GM18517 (cell line): Measurements from ENCODE around the gene CITED1.

Experiments
- ATAC-seq: cut with Tn5 transposase; IDR thresholded peaks from one replicate; pipeline ENCODE4 v1.9.1; 2021; ENCODE audit warnings: mild to moderate bottlenecking, moderate library complexity; ENCODE audit not compliant: unreplicated experiment

Gene CITED1

DNA sequence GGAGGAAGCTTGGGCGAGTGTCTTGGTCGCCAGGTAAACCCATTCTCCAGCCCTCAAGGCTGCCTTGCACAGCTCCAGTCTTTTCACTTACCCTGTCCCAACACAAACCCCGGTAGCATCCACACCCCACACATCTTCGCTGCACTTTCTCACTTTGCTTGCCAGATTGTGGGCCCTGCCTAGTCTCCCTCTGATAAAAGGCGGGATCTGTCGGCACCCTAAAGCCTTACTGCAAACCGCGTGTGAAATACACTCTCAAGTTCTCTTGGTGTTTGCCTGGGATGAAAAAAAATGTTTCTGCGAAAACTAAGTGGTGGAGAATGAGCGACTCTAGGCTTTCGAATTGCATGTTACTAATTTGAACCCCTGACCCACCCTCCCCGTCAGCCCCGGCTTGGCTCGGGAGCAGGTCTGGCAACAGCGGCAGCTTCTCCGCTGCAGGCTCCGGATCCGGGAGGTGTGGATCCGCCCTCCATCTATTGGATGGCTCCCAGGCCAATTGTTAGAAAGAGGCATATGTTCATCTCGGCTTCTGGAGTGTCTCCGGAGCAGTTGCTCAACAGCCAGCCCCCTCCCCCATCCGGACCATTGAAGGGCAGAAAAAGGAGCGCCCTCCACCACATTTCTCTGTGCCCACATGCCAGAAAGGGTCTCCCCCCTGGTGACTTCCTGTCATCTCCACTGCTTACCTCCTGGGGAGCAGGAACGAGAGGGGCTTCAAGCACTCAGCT lies 3.0 kb upstream of the CITED1 start:
- ATAC-seq = no peak

DNA sequence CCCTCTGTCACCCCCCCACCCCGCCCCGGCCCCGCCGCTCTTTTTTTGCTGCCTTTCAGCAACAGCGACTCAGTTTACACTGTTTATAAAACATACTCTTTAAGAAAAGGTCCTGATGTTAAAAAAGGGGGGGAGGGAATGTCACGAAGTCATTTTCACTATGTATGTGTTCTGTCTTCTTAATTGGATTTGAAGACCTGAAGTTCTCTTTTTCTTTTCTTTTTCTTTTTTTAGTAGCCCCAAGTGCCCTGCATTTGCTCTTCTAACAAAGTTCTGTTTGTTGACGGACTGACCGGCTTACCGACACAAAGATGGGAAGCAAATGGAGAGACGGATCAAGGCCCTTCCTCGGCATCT lies 2.5 kb upstream of the CITED1 start:
- no peak for ATAC-seq

DNA sequence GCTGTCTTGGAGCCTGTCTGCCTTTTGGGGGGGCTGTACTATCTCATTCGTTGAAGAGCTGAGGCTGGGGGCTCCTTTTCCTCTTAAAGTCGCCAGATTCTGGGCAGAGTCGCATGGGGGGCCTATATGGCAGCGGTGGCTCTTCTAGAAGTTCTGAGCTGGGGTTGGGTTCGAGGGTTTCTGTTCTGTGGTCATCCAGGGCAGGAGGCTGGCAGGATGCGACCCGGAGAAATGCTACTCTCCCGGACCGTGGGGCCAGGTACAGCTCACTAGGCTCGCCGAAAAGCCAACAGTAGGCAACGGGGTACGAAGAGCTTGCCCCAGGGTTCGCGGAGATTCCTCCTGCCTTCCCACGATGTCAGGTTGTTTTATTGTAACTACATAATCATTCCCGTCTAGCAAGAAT lies 1.9 kb upstream of the CITED1 start:
- ATAC-seq = no peak

DNA sequence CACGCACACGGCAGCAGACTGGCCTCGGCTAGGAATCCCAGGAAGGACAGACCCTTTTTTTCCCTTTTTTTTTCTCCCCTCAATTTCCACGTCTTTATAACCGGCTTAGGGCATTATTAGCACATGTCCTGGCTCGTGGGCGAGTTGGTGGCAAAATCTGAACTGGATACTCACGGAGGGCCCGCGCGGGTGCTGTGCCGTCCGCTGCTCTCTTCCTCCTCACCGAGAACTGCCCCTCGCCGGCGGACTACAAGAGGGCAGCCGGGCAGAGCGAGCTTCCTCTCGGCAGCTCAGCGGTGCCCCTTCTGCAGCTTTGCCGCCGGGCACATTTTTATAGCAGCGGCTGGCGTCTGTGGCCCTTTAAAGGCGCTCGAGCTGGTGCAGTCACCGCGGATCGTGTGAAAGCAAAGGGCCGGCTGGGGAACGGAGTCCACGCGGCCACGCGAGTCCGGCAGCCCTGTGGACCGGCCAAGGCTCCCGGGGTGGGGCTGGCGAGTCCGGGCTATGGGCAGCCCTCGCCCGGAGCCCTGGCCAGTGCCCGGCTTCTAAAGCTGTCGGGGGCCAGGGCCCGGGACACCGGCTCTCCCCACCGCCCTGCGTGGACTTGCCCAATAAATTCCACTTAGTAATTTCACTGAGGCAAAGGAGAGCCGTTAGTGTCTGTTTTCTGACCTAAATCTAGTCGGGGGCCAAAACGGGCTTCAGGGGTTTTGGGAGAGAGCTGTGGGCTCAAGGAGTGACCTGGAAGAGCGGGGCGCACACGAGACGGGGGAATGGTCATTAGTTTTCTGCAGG lies 1.3 kb upstream of the CITED1 start:
- ATAC-seq = peak; percentile 54

DNA sequence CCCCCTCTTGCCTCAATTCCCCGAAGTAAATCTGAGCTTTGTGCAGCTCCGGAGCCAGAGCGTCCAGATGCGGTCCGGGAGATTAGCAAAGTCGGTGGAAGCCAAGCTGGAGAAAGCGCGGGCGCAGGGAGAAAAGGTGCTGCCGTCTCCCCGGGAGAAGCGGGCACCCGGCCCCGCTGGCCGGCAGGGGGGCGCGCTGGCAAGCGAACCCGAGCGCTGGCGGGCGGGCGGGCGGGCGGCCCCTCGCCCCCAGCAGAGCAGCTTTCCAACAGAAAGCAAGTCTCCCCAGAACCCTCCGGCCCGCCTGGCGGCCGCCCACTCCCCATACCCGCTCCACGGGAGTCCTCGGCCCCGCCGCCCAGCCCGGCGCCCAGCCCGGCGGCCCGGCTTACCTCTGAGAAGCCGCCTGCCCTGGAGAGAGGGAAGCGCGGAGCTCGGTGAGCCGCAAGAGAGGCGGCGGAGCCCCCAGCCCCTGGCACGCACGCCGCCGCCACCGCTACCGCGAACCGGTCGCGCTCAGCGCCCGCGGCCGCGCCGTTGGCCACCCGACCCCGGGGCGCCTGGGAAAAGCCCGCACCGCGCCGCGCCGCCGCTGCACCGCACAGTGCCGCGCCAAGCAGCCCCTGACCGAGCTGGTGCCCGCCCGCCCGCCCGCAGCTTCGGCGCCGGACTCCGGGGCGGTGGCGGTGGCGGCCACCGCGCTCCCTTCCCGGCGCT lies 529 bp upstream of the CITED1 start:
- peak; percentile 7 for ATAC-seq

DNA sequence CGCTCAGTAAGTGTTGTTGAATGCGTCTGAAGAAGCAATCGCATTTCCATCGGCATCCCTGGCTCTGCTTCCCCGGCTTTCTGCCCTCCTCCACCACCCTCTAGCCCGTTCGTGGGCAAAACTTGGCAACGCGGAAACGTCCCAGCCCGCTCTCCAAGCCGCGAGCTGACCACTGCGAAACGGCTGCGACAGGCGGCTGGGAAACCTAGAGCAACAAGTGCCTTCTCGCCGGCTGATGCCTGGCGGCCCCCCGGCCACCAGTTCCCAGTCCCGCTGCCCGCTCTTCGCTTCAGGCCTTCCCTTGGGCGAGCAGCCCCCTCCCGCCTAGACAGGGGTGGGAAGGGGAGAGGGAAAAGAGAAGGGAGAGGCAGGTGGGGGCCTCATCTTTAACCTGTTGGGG lies 837 bp downstream of the CITED1 start:
- ATAC-seq = no peak

DNA sequence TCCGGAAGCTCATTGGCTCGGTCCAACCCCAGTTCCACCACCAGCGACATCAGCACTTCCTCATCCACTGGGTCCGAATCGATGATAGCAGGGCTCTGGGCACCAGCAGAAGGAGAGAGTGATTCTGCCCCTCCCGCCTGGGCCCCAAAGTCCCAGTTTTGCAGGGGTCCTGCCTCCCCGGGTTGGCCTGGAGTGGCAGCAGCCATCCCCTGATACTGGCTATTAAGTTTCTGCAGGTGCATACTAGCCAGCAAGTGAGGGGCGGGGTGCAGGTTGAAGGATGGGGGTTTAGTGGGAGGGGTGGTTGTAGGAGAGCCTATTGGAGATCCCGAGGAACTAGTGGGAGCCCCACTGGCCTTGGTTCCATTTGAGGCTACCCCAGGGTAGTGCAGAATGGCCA lies 3.9 kb downstream of the CITED1 start:
- no peak for ATAC-seq

DNA sequence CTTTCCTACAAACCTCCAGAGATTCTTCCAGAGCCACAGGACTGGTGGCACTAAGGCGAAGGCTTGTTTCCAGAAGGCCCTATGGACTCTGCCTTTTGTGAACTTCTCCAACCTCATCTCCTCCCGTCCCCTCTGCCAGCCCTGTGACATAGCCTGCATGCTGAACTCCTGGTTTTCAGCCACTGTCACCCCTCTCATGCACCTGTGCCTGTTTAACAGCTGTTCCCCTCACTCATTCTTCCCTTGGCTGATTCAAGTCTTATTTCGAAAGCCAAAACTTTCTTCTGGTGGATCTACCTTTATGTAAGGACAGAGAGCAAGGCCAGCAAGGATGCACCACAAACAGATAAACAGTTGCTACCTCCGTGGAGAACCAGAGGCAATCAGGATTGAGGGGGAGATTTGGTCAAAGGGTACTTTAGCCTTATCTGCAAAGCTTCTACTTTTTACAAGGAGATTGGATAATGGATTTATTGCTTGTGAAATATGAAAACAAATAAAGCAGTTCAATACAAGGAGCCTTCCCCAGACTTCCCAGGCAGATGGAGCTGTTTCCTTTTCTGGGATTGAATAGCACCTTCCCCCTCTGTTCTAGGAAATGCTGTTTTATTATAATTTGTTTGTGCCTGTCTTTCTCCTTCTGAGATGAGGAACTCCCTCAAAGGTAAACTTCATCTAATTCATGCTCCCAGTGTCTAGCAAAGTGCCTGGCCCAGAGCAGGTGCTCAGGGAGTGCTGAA lies 5.7 kb downstream of the CITED1 start:
- ATAC-seq = no peak

DNA sequence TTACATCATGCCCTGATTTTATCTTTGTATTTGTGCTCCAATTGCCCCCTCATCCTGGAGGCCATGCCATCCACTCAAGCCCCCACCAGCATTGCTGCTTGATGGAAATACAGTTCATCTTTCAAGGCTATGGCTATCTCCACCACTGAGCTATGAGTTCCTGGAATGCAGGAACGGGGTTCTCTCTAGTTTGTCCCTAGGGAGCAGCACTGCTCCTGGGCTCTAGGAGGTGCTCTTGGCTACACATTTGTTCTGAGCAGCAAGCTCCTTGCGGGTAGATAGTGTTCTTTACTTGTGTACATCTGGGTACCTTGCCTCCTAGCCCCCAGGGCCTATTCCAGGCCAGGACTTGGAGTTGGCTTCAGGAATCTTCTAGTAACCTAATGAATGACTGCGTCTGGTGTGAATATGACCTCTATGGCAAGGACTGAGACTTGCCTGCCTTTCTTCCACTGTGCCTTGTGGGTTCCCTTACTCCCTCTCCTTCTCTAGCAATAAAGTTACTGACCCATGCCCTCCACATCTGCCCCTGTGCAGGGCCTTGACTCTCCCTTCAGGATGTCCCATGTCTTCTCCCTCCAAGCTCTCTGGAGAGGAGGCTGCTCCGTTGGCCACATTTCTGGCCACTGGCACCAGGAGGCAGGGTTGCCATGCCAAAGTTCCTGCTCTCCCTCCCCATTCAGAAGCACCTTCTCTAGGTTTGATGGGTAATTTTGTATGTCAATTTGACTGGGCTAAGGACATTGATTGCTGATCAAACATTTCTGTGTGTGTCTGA lies 7.6 kb downstream of the CITED1 start:
- no peak for ATAC-seq

DNA sequence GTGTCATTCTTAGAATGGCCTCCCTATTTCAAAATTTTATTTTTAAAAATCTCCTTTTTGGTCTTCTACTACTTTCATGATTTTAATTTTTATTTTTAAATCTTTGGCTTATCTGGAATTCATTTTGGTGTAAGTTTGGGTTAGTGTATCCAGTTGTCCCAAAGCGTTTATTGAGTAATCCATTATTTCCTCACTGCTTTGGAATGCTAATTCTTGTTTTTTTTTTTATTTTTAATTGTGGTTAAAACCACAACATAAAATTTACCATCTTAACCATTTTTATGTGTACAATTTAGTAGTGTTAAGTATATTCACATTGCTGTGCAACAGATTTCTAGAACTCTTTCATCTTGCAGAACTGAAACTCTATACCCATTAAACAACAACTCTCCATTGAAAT lies 8.7 kb downstream of the CITED1 start:
- ATAC-seq = no peak

DNA sequence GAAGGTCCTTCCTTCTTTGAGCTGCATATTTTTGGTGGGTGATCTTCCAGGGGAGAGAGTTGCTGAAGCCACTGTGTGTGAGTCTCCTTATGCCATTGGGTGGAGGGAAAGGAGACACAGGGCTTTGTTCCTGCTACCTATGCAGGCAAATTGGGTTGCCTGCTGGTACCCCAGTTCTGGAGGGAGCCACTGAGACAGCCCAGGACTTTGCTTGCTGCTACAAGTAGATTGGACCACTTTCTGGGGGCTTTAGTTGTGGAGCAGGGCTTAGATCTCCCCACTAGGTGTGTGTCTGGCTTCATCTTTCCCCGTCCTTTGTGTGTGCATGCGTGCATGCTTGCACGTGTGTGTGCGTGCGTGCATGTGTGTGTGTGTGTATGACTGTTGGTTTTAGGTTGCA lies 10.0 kb downstream of the CITED1 start:
- ATAC-seq = no peak

DNA sequence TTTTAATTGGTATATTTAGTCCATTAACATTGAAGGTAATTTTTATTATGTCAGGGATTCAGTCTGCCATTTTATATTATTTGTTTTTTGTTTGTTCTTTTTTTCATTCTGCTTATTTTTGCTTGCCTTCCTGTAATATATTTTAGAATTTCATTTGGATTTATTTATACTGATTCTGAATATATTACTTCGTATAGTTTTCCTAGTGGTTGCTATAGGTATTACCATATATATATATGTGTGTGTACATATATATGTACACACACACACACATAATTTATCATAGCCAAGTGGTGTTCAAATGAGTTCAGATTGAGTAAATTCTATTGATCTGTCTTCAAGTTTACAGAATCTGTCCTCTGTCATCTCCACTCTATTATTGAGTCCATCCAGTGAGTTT lies 11.2 kb downstream of the CITED1 start:
- ATAC-seq = no peak

DNA sequence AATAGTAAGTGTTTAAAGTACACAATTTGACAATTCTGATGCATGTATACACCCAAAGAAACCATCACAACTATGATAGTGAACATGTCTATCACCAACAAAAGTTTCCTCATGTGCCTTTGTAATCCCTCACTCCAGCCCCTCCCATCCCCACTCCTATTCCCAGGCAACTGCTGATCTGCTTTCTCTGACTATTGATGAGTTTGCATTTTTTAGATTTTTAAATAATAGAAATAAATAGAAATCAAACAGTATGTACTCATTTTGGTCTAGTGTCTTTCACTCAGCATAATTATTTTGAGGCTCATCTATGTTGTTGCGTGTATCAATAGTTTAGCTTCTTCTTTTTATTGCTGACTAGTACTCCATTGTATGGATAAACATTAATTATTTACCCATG lies 23.4 kb downstream of the CITED1 start:
- ATAC-seq = no peak

DNA sequence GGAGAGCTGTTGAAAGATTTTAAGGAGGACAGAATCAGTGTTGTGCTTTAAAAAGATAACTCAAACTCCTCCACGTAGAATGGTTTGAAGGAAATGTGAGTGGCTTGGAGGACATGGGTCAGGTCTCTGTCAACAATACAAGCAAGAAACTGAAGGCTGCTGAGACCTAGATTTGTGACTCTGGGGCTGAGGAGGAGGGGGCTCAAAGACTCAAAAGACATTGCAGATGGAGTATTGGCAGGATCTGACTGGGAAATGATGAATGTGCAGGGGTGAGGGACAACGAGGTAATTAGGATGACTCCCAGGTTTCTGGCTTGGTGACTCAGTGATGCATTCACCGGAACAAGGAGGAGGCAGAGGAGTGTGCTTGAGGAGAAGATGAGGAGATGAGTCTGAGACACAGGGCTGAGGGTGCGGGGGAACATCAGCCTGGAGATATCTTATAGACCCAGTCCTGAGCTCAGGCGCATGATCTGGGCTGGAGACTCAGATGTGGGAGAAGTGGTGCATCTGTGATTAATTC lies 25.3 kb downstream of the CITED1 start:
- no peak for ATAC-seq

DNA sequence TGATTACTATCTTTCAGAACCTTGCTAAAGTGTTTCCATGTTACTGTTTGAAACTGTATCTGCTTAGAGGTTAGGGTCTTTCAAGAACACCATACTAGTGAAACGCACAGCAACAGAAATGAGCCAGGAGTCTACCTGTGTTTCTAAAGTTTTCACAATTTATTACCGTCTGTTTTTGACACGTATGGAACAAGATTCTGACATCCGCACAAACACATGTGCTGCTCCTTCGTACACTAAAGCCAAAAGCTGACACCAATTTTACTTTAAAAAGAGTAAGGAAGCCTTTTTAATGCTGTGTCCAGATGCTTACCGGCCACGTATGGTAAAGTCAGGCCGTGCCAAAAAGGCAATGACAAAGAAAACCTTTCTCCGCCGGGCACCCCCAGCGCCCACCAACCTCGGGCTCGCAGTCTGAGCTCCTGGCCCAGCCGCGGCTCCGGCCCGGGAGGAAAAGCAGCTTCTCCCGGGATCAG lies 29.2 kb downstream of the CITED1 start:
- peak; percentile 8 for ATAC-seq

DNA sequence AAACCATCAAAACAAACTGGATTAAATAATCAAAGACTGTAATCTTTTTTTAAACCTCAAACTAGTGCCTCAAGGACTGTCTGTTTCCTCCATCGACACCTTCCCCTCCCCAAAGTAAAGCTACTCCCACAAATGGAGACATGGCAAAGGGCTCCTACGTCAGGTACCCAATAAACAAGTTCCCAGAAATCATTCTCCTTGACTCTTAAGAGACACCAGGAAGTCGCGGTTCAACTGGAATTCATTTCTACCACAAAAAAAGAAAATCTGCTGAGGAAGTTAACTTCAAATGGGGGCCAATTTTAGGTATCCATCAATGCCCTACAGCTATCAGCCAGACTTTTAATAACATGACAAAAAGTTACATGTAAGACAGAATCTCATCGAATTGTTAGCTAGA lies 31.2 kb downstream of the CITED1 start:
- ATAC-seq = no peak

DNA sequence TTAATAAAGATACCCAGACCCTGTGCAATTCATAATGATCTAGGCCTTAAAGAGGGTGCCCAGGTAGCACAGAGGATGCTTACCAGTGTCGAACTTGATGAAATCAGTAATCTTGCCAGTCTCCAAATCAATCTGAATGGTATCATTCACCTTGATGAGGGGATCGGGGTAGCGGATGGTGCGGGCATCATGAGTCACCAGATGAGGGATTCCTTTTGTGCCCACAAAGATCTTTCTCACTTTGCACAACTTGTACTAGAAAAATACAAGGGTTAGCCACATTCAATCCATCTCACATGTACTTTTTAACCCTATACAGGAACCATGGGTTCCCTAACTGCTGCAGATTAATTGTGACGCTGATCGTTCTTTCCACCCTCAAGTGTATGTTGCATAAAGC lies 32.0 kb downstream of the CITED1 start:
- no peak for ATAC-seq

DNA sequence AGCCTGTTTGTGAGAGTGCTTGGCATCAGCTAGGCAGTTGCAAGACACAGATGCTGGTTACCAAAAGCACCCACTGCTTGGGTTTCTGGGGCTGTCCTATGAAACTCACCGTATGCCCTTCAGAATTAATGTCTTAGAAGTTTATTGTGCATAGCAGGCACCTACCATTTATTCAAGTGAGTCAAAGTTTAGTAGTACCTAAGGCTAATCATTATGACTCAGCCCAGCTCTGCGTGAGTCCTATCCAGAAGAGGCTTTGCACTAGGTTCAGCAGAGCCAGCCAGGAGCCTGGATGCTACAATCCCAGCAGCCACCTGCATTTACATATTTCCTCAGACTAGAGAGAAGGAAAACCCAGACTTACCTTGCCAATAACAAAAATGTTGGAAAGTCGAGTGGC lies 32.8 kb downstream of the CITED1 start:
- ATAC-seq = no peak

DNA sequence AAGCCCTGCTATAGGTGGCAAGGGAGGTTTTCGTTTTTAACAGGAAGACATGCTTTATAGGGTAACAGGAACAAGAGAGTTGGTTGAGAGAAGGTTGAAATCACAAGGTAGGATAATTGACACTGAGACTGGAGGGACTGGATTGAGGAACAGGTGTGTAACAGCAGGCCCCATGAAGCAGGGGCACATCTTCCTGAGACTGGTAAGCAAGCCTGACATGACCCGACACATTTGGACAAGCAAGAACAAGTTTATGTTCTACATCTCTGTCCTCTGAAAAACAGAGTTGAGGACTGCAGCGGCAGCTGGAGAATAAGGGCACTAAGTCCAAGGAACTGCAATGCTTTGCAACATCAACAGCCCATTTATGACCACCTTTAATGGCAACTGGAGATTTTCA lies 33.9 kb downstream of the CITED1 start:
- ATAC-seq = no peak

DNA sequence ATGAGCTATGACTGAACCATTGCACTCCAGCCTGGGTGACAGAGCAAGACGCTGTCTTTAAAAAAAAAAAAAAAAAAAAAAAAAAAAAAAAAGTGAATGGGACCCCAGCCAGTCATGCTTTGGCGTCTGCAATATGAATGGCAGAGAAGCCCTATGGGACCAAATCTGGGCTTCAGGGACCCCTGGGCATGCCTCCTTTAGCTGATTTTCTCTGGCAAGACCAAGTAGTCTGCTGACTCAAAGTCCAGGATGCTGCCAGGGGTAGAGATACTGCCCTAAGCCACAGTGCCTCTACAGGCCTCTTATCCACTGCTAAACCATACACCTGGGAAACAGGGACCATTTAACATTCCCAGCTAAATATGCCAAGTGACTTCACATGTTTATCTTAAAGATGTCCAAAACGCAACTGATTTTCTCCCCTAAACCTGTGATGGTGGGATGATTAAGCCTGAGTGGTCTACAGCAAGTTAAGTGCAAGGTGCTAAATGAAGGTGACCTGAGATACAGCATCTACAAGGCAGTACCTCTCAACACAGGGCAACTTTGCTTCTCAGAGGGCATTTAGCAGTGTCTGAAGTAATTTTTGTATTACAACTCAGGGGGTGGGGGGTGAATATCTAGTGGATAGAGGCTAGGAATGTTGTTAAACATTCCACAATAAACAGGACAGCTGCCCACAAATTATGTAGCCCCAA lies 34.5 kb downstream of the CITED1 start:
- no peak for ATAC-seq
